ENCODE measurements around the gene GFY. TPM values are rescaled to one million over a fixed set of nuclear protein-coding genes. Genes with fewer than 3 reads are reported as not detected.
A peak's percentile ranks its signal among the peaks of the same experiment; 100 is the strongest.

GFY gene
- polyA plus RNA-seq, 1 donor from 2014 or later: not detected

DNA sequence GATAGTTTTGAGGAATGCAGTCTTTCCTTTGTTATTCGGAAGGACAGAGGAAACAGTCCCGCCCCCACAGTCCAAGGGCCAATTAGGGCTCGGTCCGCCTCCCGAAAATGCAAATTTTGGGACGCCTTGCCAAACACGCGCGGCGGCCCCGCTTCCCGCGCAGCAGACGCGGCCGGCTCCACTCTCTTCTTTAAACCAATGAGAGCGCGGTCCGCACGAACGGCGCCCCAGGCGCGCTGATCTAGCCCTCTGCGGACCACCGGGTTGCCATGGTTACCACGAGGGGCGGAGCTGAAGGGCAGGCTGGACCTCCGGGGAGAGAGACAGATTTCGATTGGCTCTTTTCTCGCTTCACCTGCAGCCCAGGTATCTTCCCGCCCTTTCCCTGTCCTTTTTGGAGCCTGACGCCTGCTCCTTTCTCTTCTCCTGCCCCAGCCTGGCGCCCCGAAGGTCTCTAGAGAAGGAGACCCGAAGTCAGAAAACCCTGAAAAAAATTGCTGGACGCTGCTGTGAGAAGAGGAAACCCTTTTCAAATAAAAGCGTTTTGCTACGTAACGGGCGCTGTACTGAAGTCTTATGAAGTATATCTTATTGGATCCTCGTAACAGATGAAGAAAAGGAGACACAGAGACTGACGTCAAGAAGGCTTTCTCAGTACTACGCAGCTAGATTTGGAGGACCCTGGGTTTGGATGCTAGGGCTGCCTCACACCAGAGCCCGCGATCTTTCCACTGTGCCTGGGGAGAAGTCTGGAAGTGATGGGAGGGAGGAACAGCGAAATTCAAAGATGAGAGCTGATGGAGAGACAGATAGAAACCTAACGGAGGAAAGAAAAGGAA is 3.9 kb upstream of the GFY start:
- H3K79me2 ChIP-seq (replicated peaks; ENCODE audit: insufficient read depth, low read length): no peaks in the 10 kb centered on the region
- H3K4me2 ChIP-seq (ENCODE audit: low read length): peak overlapping the region; percentile 51
- peaks cover 65% of the 10 kb centered on the region for H3K27me3 ChIP-seq (ENCODE audit: insufficient read depth, low read depth, low read length)
- no peak overlapping the region for H3K9ac ChIP-seq (ENCODE audit: low read length)
- no peak overlapping the region for H3K27ac ChIP-seq (ENCODE audit: low read length)
- no peaks in the 10 kb centered on the region for H4K20me1 ChIP-seq (ENCODE audit: insufficient read depth)
- H3K4me3 ChIP-seq (ENCODE audit: low read length): peak overlapping the region; percentile 57
- no peaks in the 10 kb centered on the region for H3K36me3 ChIP-seq (ENCODE audit: insufficient read depth, low read length)
- TF ChIP-seq EZH2 (IDR thresholded peaks at IDR 0.05; ENCODE audit: borderline replicate concordance, insufficient read depth, low read length, poor library complexity, severe bottlenecking) (no peak), POLR2AphosphoS5 (IDR thresholded peaks at IDR 0.05) (no peak), EP300 (conservative IDR thresholded peaks at IDR 0.05; ENCODE audit: poor library complexity, severe bottlenecking) (no peak), TAF1 (IDR thresholded peaks at IDR 0.05; ENCODE audit: low read depth) (no peak), MXI1 (conservative IDR thresholded peaks at IDR 0.05; ENCODE audit: poor library complexity, severe bottlenecking) (no peak), SMC3 (conservative IDR thresholded peaks at IDR 0.05; ENCODE audit: poor library complexity) (no peak)
- TF ChIP-seq, protein P1, sequence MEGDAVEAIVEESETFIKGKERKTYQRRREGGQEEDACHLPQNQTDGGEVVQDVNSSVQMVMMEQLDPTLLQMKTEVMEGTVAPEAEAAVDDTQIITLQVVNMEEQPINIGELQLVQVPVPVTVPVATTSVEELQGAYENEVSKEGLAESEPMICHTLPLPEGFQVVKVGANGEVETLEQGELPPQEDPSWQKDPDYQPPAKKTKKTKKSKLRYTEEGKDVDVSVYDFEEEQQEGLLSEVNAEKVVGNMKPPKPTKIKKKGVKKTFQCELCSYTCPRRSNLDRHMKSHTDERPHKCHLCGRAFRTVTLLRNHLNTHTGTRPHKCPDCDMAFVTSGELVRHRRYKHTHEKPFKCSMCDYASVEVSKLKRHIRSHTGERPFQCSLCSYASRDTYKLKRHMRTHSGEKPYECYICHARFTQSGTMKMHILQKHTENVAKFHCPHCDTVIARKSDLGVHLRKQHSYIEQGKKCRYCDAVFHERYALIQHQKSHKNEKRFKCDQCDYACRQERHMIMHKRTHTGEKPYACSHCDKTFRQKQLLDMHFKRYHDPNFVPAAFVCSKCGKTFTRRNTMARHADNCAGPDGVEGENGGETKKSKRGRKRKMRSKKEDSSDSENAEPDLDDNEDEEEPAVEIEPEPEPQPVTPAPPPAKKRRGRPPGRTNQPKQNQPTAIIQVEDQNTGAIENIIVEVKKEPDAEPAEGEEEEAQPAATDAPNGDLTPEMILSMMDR (IDR thresholded peaks at IDR 0.05; ENCODE audit: poor library complexity, severe bottlenecking): no peak
- TF ChIP-seq, protein P2, sequence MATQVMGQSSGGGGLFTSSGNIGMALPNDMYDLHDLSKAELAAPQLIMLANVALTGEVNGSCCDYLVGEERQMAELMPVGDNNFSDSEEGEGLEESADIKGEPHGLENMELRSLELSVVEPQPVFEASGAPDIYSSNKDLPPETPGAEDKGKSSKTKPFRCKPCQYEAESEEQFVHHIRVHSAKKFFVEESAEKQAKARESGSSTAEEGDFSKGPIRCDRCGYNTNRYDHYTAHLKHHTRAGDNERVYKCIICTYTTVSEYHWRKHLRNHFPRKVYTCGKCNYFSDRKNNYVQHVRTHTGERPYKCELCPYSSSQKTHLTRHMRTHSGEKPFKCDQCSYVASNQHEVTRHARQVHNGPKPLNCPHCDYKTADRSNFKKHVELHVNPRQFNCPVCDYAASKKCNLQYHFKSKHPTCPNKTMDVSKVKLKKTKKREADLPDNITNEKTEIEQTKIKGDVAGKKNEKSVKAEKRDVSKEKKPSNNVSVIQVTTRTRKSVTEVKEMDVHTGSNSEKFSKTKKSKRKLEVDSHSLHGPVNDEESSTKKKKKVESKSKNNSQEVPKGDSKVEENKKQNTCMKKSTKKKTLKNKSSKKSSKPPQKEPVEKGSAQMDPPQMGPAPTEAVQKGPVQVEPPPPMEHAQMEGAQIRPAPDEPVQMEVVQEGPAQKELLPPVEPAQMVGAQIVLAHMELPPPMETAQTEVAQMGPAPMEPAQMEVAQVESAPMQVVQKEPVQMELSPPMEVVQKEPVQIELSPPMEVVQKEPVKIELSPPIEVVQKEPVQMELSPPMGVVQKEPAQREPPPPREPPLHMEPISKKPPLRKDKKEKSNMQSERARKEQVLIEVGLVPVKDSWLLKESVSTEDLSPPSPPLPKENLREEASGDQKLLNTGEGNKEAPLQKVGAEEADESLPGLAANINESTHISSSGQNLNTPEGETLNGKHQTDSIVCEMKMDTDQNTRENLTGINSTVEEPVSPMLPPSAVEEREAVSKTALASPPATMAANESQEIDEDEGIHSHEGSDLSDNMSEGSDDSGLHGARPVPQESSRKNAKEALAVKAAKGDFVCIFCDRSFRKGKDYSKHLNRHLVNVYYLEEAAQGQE (IDR thresholded peaks at IDR 0.05; ENCODE audit: borderline replicate concordance): no peak
- no peaks in the 10 kb centered on the region for H3K9me3 ChIP-seq (ENCODE audit: low read length)
- H3K9me2 ChIP-seq (ENCODE audit: insufficient read depth, low read length): no peaks in the 10 kb centered on the region
- no peak overlapping the region for H2AFZ ChIP-seq (ENCODE audit: low read depth, low read length)
- no peaks in the 10 kb centered on the region for H3F3A ChIP-seq (ENCODE audit: insufficient read depth, low read length, poor library complexity, severe bottlenecking)

DNA sequence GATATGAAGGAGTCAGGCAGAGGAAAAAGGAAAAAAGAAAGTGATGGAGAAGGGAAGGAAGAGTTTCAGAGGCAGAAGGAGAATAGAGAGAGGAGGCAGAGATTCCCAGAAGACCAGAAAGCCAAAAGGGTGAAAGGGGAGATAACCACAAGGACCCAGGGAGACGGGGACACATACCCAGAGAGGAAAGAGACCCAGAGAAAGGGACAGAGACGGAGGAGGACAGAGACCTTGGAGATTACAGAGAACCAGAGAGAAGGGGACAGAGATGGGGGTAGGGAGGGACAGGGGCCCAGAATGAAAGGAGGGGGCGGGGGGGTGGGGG is 3.3 kb upstream of the GFY start:
- Histone ChIP-seq H3K9ac (ENCODE audit: low read length) (no peak overlapping the region), H3K27ac (ENCODE audit: low read length) (no peak overlapping the region), H3K9me2 (ENCODE audit: insufficient read depth, low read length) (no peaks in the 10 kb centered on the region), H4K20me1 (ENCODE audit: insufficient read depth) (no peaks in the 10 kb centered on the region), H3K4me2 (ENCODE audit: low read length) (no peak overlapping the region), H3K36me3 (ENCODE audit: insufficient read depth, low read length) (no peaks in the 10 kb centered on the region), H2AFZ (ENCODE audit: low read depth, low read length) (no peak overlapping the region), H3K9me3 (ENCODE audit: low read length) (no peaks in the 10 kb centered on the region), H3K79me2 (replicated peaks; ENCODE audit: insufficient read depth, low read length) (no peaks in the 10 kb centered on the region), H3K4me3 (ENCODE audit: low read length) (no peak overlapping the region), H3K27me3 (ENCODE audit: insufficient read depth, low read depth, low read length) (peaks cover 71% of the 10 kb centered on the region), H3F3A (ENCODE audit: insufficient read depth, low read length, poor library complexity, severe bottlenecking) (no peaks in the 10 kb centered on the region)
- TF ChIP-seq EZH2 (IDR thresholded peaks at IDR 0.05; ENCODE audit: borderline replicate concordance, insufficient read depth, low read length, poor library complexity, severe bottlenecking) (no peak), RAD21 (conservative IDR thresholded peaks at IDR 0.05) (no peak), EP300 (conservative IDR thresholded peaks at IDR 0.05; ENCODE audit: poor library complexity, severe bottlenecking) (no peak), POLR2AphosphoS5 (IDR thresholded peaks at IDR 0.05) (no peak), MXI1 (conservative IDR thresholded peaks at IDR 0.05; ENCODE audit: poor library complexity, severe bottlenecking) (no peak), TAF1 (IDR thresholded peaks at IDR 0.05; ENCODE audit: low read depth) (no peak), SMC3 (conservative IDR thresholded peaks at IDR 0.05; ENCODE audit: poor library complexity) (no peak)
- TF ChIP-seq, protein P2 (IDR thresholded peaks at IDR 0.05; ENCODE audit: borderline replicate concordance): no peak
- TF ChIP-seq, protein P1 (IDR thresholded peaks at IDR 0.05; ENCODE audit: poor library complexity, severe bottlenecking): no peak
